Transverse colon (tissue), 4 donors: Measurements from ENCODE around the gene CLINT1. TPM values are rescaled to one million over a fixed set of nuclear protein-coding genes. Genes with fewer than 3 reads are reported as not detected.
"Not testable (repeated sequence)": the region's sequence is repeated elsewhere in the genome, so short reads cannot be mapped to it uniquely, and the experiment has no call there.

Experiments used
- DNase-seq: peaks from one replicate; pipeline ENCODE4 v3.0.0-alpha.2; 2019
- H3K27ac ChIP-seq, 4 donors: fragments of 200-600 bp; sonication (generic); 2 replicates each; pipeline ENCODE4 v1.5.1; 2016 to 2018; ENCODE audit warnings: inconsistent platforms in 4 of 4
- H3K27me3 ChIP-seq: fragments of 200-600 bp; sonication (generic); 2 replicates; pipeline ENCODE4 v1.5.1; 2017; ENCODE audit warnings: inconsistent platforms
- H3K36me3 ChIP-seq, 4 donors: fragments of 200-600 bp; sonication (generic); 2 replicates each; pipeline ENCODE4 v1.5.1; 2017 to 2019; ENCODE audit warnings: inconsistent platforms in 4 of 4
- H3K4me1 ChIP-seq, 4 donors: fragments of 200-600 bp; sonication (generic); 2 replicates each; pipeline ENCODE4 v1.5.1; 2017 to 2020; ENCODE audit warnings: inconsistent platforms in 4 of 4
- H3K4me3 ChIP-seq, 4 donors: fragments of 200-600 bp; sonication (generic); 1 replicate in 1 of 4; 2 replicates in 3 of 4; pipeline versions ENCODE4 v1.5.1 to v1.6.1; 2017 to 2019; ENCODE audit warnings: inconsistent platforms in 4 of 4
- H3K9me3 ChIP-seq, 2 donors: fragments of 200-600 bp; sonication (generic); 2 replicates each; pipeline ENCODE4 v1.5.1; 2017 to 2019; ENCODE audit warnings: inconsistent platforms in 2 of 2
- CTCF ChIP-seq, 5 experiments: fragments of 200-600 bp in 3 of 5; fragments of 450-650 bp in 2 of 5; sonication (generic) in 3 of 5; IDR thresholded peaks; 1 replicate in 2 of 5; 2 replicates in 3 of 5; pipeline ENCODE4 v1.5.1; 2016 to 2017; ENCODE audit warnings: antibody characterized with exemption in 5 of 5, inconsistent platforms in 3 of 5, mild to moderate bottlenecking in 2 of 5, moderate library complexity in 1 of 5
- EP300 ChIP-seq: sonication (generic); formaldehyde crosslinking; IDR thresholded peaks from one replicate; pipeline ENCODE4 v1.6.1; 2017; ENCODE audit warnings: antibody characterized with exemption, low read depth
- POLR2A ChIP-seq: fragments of 450-650 bp; IDR thresholded peaks from one replicate; pipeline ENCODE4 v1.6.1; 2016; ENCODE audit warnings: antibody characterized with exemption, mild to moderate bottlenecking, moderate library complexity
- POLR2AphosphoS5 ChIP-seq, 3 donors: sonication (generic); formaldehyde crosslinking; IDR thresholded peaks; one replicate each; pipeline ENCODE4 v1.6.1; 2016; ENCODE audit warnings: antibody characterized with exemption in 3 of 3
- WGBS, 2 donors: methylation state at CpG; one replicate each; pipeline ENCODE4 v1.1.5; 2018; ENCODE audit warnings: low coverage in 1 of 2; 5-methylcytosine and 5-hydroxymethylcytosine counted together
- in situ Hi-C, 4 donors: fragments of 200-750 bp; cut with MboI; loops; one replicate each; pipeline versions ENCODE4 v1.15.0 to v1.15.1; 2017; ENCODE audit warnings: low sequenced_read_pairs in 3 of 4, low pct_ligation_motif_present in 1 of 4, low pct_unique_long_range_greater_than_20kb in 1 of 4
- intact Hi-C: fragments of 100-400 bp; cut with DNase I; formaldehyde crosslinking; loops from one replicate; pipeline ENCODE4 v1.15.1; 2023; ENCODE audit warnings: low total_unique reads
- total RNA-seq, 4 donors: library from RNA; depleted of rRNA; stranded (reverse); fragments of >200 nt; gene quantifications; one replicate each; pipeline ENCODE4 v1.1.0, GENCODE V29; 2016

The CLINT1 gene
- total RNA-seq, 4 donors from 2014 or later, result 75.6 to 174 (median 131) TPM

- intact Hi-C loops (loop anchor here (10.0 kb wide), 1 partner anchor 139 kb away; no protein-coding TSS in a partner anchor), in situ Hi-C loops (no loop called here)
- WGBS, 2 donors, result 36 to 65% methylated on average over 4 to 10 of the region's 10 CpGs
- H3K4me3 ChIP-seq, result no peak overlapping the region
- peak overlapping the region; percentile 0 to 94 (median 36) for H3K27ac ChIP-seq
- peak; percentile 63 for DNase-seq
- H3K4me1 ChIP-seq, result peaks cover 13 to 50% (median 19%) of the 10 kb centered on the region in 4 donors
- H3K9me3 ChIP-seq, result no peaks in the 10 kb centered on the region
- peak; percentile 58 to 81 (median 70) for TF ChIP-seq CTCF (IDR thresholded peaks at IDR 0.05)
- no peak for TF ChIP-seq POLR2A
- no peak for TF ChIP-seq EP300
- no peaks in the 10 kb centered on the region for H3K36me3 ChIP-seq
- H3K27me3 ChIP-seq, result no peaks in the 10 kb centered on the region
Measured at GRCh38 chr5:157855404-157855994, 3.4 kb downstream of the CLINT1 start.

DNA sequence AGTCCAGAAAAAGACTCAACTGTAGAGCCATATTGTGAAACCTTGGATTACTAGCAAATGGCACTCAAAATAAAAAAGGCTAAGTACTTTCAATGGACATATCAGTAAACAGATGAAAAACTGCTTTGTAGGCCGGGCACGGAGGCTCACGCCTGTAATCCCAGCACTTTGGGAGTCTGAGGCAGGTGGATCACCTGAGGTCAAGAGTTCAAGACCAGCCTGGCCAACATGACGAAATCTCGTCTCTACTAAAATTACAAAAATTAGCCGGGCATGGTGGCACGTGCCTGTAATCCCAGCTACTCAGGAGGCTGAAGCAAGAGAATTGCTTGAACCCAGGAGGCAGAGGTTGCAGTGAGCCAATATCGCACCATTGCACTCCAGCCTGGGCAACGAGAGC, 5.6 kb downstream of the CLINT1 start:
- DNase-seq, H3K9me3 ChIP-seq, H3K27ac ChIP-seq, in situ Hi-C loops, H3K4me3 ChIP-seq, H3K36me3 ChIP-seq, H3K27me3 ChIP-seq: not testable (repeated sequence)
- intact Hi-C loops, result loop anchor here (10.0 kb wide), 1 partner anchor 141 kb away; no protein-coding TSS in a partner anchor
- peaks cover 13 to 51% (median 19%) of the 10 kb centered on the region in 4 donors for H3K4me1 ChIP-seq
- 80 to 90% methylated on average over 1 to 9 of the region's 9 CpGs for WGBS, 2 donors

GRCh38 chr5:157845914-157846598, 12.9 kb downstream of the CLINT1 start:
- H3K36me3 ChIP-seq, result peaks cover 0 to 3% (median 0%) of the 10 kb centered on the region in 4 donors
- no peaks in the 10 kb centered on the region for H3K27me3 ChIP-seq
- H3K27ac ChIP-seq, result no peak overlapping the region
- in situ Hi-C loops (no loop called here), intact Hi-C loops (no loop called here)
- peaks cover 0 to 4% (median 2%) of the 10 kb centered on the region in 4 donors for H3K4me1 ChIP-seq
- no peaks in the 10 kb centered on the region for H3K9me3 ChIP-seq
- 93 to 95% methylated on average over 3 of the region's 3 CpGs for WGBS, 2 donors
- TF ChIP-seq CTCF (IDR thresholded peaks at IDR 0.05) (no peak), POLR2A (no peak)
- no peak overlapping the region for H3K4me3 ChIP-seq
- no peak for DNase-seq

DNA sequence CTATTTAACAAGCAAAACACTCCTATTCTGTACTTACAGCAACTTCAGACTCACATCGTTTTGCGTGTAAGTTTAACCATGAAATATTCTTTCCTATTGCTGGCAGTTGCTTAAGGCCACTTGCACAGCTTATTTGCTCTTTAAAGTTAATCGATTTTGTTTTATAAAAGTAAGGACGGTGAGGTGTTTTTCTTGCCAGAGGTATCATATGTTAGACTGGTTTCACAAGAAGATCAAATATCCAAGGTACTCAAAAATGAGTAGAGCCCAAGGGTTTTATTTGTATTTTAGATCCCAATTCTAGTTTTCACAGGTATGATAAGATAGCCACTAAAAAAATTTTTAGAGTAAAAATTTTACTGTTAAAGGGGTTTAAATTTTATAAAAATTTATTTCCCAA, 16.2 kb downstream of the CLINT1 start:
- WGBS, 2 donors, result 88 to 91% methylated on average over 4 of the region's 4 CpGs

More for the DNA sequence above, 16.2 kb downstream of the CLINT1 start:
- H3K9me3 ChIP-seq, result no peaks in the 10 kb centered on the region
- intact Hi-C loops (no loop called here), in situ Hi-C loops (no loop called here)
- H3K27me3 ChIP-seq, result no peaks in the 10 kb centered on the region
- no peak for TF ChIP-seq POLR2A
- TF ChIP-seq EP300, result no peak
- TF ChIP-seq POLR2AphosphoS5 (IDR thresholded peaks at IDR 0.05), result no peak
- TF ChIP-seq CTCF (IDR thresholded peaks at IDR 0.05), result no peak
- DNase-seq, result no peak
- H3K27ac ChIP-seq, result no peak overlapping the region
- H3K4me1 ChIP-seq, result peaks cover 0 to 4% (median 0%) of the 10 kb centered on the region in 4 donors
- no peak overlapping the region for H3K4me3 ChIP-seq
- H3K36me3 ChIP-seq, result peaks cover 0 to 3% (median 0%) of the 10 kb centered on the region in 4 donors
